ENCODE results near the gene MAN2B2. TPM values are rescaled to one million over a fixed set of nuclear protein-coding genes. Genes with fewer than 3 reads are reported as not detected.

The MAN2B2 gene
- total and polyA plus RNA-seq, 2 experiments from 2014 or later, result 22.2 to 24.0 TPM

- Histone ChIP-seq H3K4me3 (no peak overlapping the region), H3K27me3 (no peaks in the 10 kb centered on the region), H3K79me2 (no peaks in the 10 kb centered on the region), H3K27ac (no peak overlapping the region), H2AFZ (no peak overlapping the region), H3K4me2 (no peak overlapping the region), H3K9me2 (replicated peaks; ENCODE audit: insufficient read depth) (no peaks in the 10 kb centered on the region), H3K4me1 (ENCODE audit: insufficient read depth) (no peaks in the 10 kb centered on the region), H4K20me1 (ENCODE audit: insufficient read depth, poor library complexity, severe bottlenecking) (no peaks in the 10 kb centered on the region), H3K36me3 (replicated peaks; ENCODE audit: insufficient read depth, low read depth) (no peaks in the 10 kb centered on the region), H3K9me3 (ENCODE audit: low read depth) (no peaks in the 10 kb centered on the region)
- no peak for TF ChIP-seq EZH2 (IDR thresholded peaks at IDR 0.05; ENCODE audit: borderline replicate concordance)
- TF ChIP-seq CTCF (IDR thresholded peaks at IDR 0.05; ENCODE audit: poor library complexity), result no peak
- no peak for TF ChIP-seq EZH2phosphoT487 (IDR thresholded peaks at IDR 0.05; ENCODE audit: low read depth, severe bottlenecking, unreplicated experiment)
- 60% methylated on average over 10 of the region's 10 CpGs for WGBS (ENCODE audit: low lambda C conversion rate, missing lambda C conversion rate)
- DNase-seq (ENCODE audit: low spot score), result no peak
These were observed 46.0 kb upstream of the MAN2B2 start for GRCh38 chr4:6529021-6529420.

DNA sequence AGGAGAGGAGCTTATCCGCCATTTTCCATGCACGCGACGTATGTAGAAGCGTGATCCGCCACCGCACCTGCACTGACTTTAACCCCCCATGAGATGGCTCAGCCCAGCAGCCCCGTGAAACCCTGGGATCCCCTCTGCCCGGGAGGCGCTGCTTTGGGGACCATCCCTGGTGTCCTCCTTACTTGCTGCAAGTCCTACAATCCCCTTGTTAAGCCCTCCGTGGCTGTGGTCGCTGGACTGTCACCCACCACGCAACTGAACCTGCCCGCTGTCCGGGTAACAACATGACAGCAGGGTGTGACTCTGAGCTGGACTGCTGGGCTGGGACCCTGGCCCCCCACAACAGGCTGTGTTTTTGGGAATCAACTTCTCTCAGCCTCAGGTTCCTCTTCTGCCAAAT is 44.7 kb upstream of the MAN2B2 start:
- WGBS (ENCODE audit: low lambda C conversion rate, missing lambda C conversion rate), result 93% methylated on average over 15 of the region's 15 CpGs
- Histone ChIP-seq H2AFZ (no peak overlapping the region), H3K27me3 (no peaks in the 10 kb centered on the region)

DNA sequence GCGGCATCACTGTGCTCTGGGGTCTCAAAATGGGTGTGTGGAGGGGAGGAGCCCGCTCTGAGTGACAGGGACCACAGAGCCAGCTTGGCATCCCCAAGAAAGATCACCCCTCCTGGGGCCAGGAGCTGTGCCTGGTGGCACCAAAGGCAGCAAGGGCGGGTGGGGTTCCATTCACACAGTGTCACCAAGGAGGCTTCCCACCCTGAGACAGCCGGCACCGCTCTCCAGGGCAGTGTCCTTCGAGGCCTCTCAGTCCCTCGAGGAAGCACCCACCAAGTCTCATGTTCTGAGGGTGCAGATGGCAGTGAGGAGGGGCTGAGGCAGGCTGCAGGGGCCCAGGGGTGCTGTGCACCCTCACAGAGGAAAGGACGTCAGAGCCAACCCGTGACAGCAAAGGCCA is 44.0 kb upstream of the MAN2B2 start:
- Histone ChIP-seq H4K20me1 (ENCODE audit: insufficient read depth, poor library complexity, severe bottlenecking) (no peaks in the 10 kb centered on the region), H3K27ac (no peak overlapping the region), H2AFZ (no peak overlapping the region), H3K4me2 (no peak overlapping the region), H3K36me3 (replicated peaks; ENCODE audit: insufficient read depth, low read depth) (no peaks in the 10 kb centered on the region), H3K9me3 (ENCODE audit: low read depth) (no peaks in the 10 kb centered on the region), H3K4me3 (no peak overlapping the region), H3K27me3 (no peaks in the 10 kb centered on the region), H3K4me1 (ENCODE audit: insufficient read depth) (no peaks in the 10 kb centered on the region), H3K9me2 (replicated peaks; ENCODE audit: insufficient read depth) (no peaks in the 10 kb centered on the region), H3K79me2 (no peaks in the 10 kb centered on the region)
- no peak for TF ChIP-seq EZH2phosphoT487 (IDR thresholded peaks at IDR 0.05; ENCODE audit: low read depth, severe bottlenecking, unreplicated experiment)
- no peak for TF ChIP-seq EZH2 (IDR thresholded peaks at IDR 0.05; ENCODE audit: borderline replicate concordance)
- no peak for TF ChIP-seq CTCF (IDR thresholded peaks at IDR 0.05; ENCODE audit: poor library complexity)
- no peak for DNase-seq (ENCODE audit: low spot score)
- WGBS (ENCODE audit: low lambda C conversion rate, missing lambda C conversion rate), result 89% methylated on average over 7 of the region's 9 CpGs

More for the DNA sequence above, 44.7 kb upstream of the MAN2B2 start:
- no peak for DNase-seq (ENCODE audit: low spot score)
- TF ChIP-seq CTCF (IDR thresholded peaks at IDR 0.05; ENCODE audit: poor library complexity) (no peak), EZH2 (IDR thresholded peaks at IDR 0.05; ENCODE audit: borderline replicate concordance) (no peak), EZH2phosphoT487 (IDR thresholded peaks at IDR 0.05; ENCODE audit: low read depth, severe bottlenecking, unreplicated experiment) (no peak)
- Histone ChIP-seq H3K27ac (no peak overlapping the region), H3K4me3 (no peak overlapping the region), H3K9me3 (ENCODE audit: low read depth) (no peaks in the 10 kb centered on the region), H3K79me2 (no peaks in the 10 kb centered on the region), H4K20me1 (ENCODE audit: insufficient read depth, poor library complexity, severe bottlenecking) (no peaks in the 10 kb centered on the region), H3K4me2 (no peak overlapping the region), H3K4me1 (ENCODE audit: insufficient read depth) (no peaks in the 10 kb centered on the region), H3K36me3 (replicated peaks; ENCODE audit: insufficient read depth, low read depth) (no peaks in the 10 kb centered on the region), H3K9me2 (replicated peaks; ENCODE audit: insufficient read depth) (no peaks in the 10 kb centered on the region)

DNA sequence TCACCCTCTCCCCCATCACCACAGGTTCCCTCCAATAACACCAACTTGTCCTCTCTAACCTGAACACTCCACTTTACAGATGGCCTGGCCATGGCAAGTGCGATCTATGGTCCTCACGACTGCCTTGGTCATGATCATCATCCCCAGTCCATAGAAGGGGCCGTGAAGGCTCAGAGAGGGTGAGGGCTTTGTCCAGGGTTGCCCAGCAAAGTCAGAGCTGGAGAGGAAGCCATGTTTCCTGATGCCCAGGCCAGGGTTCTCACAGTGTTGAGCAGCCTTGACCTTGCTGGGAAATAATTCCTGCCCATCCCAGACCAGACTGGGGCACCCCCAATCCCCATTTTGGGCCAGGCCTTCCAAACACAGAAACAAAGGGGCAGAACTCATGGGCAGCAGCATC is 42.9 kb upstream of the MAN2B2 start:
- Histone ChIP-seq H2AFZ (no peak overlapping the region), H3K4me2 (no peak overlapping the region), H3K27ac (no peak overlapping the region), H3K4me1 (ENCODE audit: insufficient read depth) (no peaks in the 10 kb centered on the region), H3K9me2 (replicated peaks; ENCODE audit: insufficient read depth) (no peaks in the 10 kb centered on the region), H3K27me3 (no peaks in the 10 kb centered on the region), H3K9me3 (ENCODE audit: low read depth) (no peaks in the 10 kb centered on the region), H3K36me3 (replicated peaks; ENCODE audit: insufficient read depth, low read depth) (no peaks in the 10 kb centered on the region), H3K4me3 (no peak overlapping the region), H3K79me2 (no peaks in the 10 kb centered on the region), H4K20me1 (ENCODE audit: insufficient read depth, poor library complexity, severe bottlenecking) (no peaks in the 10 kb centered on the region)
- 76% methylated on average over 3 of the region's 3 CpGs for WGBS (ENCODE audit: low lambda C conversion rate, missing lambda C conversion rate)
- DNase-seq (ENCODE audit: low spot score), result no peak
- TF ChIP-seq EZH2 (IDR thresholded peaks at IDR 0.05; ENCODE audit: borderline replicate concordance) (no peak), CTCF (IDR thresholded peaks at IDR 0.05; ENCODE audit: poor library complexity) (no peak), EZH2phosphoT487 (IDR thresholded peaks at IDR 0.05; ENCODE audit: low read depth, severe bottlenecking, unreplicated experiment) (no peak)

Data from hepatocyte (in vitro differentiated cells).